Activated CD4-positive, alpha-beta T cell treated with anti-CD3 and anti-CD28 coated beads, Interleukin-2, amount 10 ng/mL, durations not matched to agents 7 days and 5 days (primary cell): Measurements from ENCODE around the gene NDOR1. TPM values are rescaled to one million over a fixed set of nuclear protein-coding genes. Genes with fewer than 3 reads are reported as not detected.
"Not testable (repeated sequence)": the region's sequence is repeated elsewhere in the genome, so short reads cannot be mapped to it uniquely, and the experiment has no call there.

Experiments used
- CTCF ChIA-PET: fragments of 350-600 bp; sonication (Branson Sonifier 250); formaldehyde crosslinking; loops from one replicate; lab custom pipeline; 2021; ENCODE audit warnings: antibody characterized with exemption; lab: Charles Lee
- POLR2A ChIA-PET: fragments of 350-600 bp; sonication (Branson Sonifier 250); formaldehyde crosslinking; loops from one replicate; lab custom pipeline; 2021; ENCODE audit warnings: antibody characterized with exemption; lab: Charles Lee
- DNase-seq: peaks from one replicate; pipeline ENCODE4 v3.0.0-alpha.2; 2020
- H3K27ac Mint-ChIP-seq: one replicate; pipeline ENCODE4 v1.8.0; 2021; ENCODE audit warnings: mild to moderate bottlenecking, moderate library complexity, mixed read lengths
- H3K27me3 Mint-ChIP-seq: one replicate; pipeline ENCODE4 v1.8.0; 2021; ENCODE audit warnings: mixed read lengths
- H3K36me3 Mint-ChIP-seq: one replicate; pipeline ENCODE4 v1.8.0; 2021; ENCODE audit warnings: low read depth, mixed read lengths
- H3K4me1 Mint-ChIP-seq: one replicate; pipeline ENCODE4 v1.8.0; 2021; ENCODE audit warnings: mixed read lengths
- H3K4me3 Mint-ChIP-seq: one replicate; pipeline ENCODE4 v1.8.0; 2021; ENCODE audit warnings: mild to moderate bottlenecking, moderate library complexity, mixed read lengths
- H3K9me3 Mint-ChIP-seq: one replicate; pipeline ENCODE4 v1.8.0; 2021; ENCODE audit warnings: mixed read lengths
- total RNA-seq, 2 experiments: library from RNA; stranded (reverse); gene quantifications; one replicate each; pipeline ENCODE4 v1.2.3, GENCODE V29; 2021

The NDOR1 gene
- total RNA-seq, 2 experiments from 2014 or later = 38.4 to 44.2 TPM

DNA sequence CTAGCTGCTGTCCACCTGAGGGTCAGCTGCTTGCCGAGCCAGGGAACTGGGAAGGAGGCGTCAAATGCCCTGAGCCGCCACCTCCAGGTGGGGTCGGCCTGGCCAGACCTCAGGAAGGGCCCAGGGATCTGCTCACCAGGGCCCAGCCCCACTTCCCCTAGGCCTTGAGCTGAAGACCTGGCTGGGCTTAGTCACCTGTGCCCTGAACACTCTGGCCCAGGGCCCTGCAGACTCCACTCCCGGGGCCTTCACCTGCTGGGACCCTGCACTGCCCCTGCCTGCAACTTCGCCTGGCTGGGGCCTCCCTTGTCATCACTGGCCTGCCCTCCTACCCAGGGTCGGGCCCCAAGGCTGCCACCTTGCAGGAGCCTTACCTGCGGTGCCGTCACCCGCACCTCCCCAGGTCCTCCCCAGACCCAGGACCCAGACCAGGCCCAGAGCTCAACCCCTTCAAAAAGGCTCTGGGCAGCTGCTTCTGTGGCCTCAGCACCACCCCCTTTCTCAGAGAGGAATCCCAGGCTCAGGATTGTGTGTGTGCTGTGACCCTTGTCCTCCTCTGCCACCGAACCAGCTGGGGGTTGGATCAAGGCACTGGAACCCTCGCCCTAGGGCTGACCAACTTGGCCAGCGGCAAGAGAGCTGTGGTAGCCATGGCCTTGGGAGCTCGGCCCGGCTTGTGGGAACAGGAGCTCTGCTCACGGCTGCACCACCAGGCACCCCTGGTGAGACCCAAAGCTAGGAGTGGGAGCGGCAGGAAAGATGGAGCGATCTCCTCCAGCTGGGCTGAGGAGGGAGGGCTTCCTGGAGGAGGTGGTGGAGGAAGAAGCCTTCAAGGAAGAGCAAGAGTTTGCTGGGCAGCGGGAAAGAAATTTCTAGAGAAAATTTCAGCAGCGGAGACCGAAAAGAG is 48.5 kb downstream of the NDOR1 start:
- no peaks in the 10 kb centered on the region for H3K27me3 Mint-ChIP-seq
- DNase-seq = no peak

DNA sequence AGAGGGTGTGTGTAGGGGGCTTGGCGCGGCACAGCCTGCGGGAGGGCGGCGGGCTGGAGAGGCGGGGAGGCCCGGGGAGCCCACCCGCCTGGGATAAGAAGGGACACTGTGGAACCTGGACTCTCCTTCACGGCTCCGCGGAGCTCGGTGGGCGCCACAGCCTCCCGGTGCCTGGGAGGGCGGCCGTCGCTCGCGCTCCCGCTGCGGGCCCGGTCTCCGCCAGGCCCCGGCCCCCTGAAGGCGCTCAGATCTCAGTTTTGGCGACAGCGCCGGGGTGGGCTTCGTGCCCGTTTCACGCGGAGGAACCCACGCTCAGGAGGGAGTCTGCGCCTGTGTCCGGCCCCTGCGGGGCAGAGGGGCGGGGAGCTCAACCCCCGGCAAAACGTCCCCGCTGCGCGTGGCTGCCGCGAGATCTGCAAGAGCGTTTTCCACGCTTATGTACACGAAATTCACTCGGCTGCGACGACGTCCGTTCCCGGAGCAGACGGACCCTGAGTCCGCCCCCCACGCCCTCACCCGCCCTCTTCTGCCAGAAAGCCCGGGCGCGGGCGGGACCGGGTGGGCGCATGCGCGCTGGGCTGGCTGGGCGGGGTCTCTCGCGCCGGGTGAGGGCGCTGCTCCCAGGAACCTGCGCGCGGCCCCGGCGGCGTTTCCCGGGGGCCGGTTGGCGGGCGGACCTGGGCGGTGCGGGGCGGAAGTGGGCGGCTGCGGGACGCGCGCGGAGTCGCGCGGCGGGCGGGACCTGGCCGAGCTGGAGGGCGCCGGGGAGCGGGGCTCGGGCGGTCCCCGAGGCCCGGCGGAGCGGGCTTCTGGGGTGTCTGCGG is 49.3 kb downstream of the NDOR1 start, which contains the start of gene NELFB:
NELFB (plus strand) TSS at position 704 of the 824 bp plus-strand sequence.
- ChIA-PET POLR2A (interaction anchor here (1.0 to 1.4 kb wide), 2 partner anchors 13 to 14 kb away, joined by 4 to 6 read pairs; partner anchors contain the start of gene TUBB4B), CTCF (interaction anchor here (0.8 to 2.7 kb wide), 9 partner anchors 11 to 184 kb away, joined by 3 to 20 read pairs (median 4); partner anchors contain the start of genes NRARP, SAPCD2 and TUBB4B)
- peak within 1 kb of the TSS; percentile 87 for H3K27ac Mint-ChIP-seq
- no peaks in the 10 kb centered on the region for H3K9me3 Mint-ChIP-seq
- peak; percentile 93 for DNase-seq
- peaks cover 18% of the 10 kb centered on the region for H3K4me1 Mint-ChIP-seq
- H3K27me3 Mint-ChIP-seq = no peaks in the 10 kb centered on the region
- H3K4me3 Mint-ChIP-seq = peak within 1 kb of the TSS; percentile 90
- H3K36me3 Mint-ChIP-seq = peaks cover 10% of the 10 kb centered on the region

More for the DNA sequence above, 48.5 kb downstream of the NDOR1 start:
- Mint-ChIP-seq H3K36me3 (peaks cover 10% of the 10 kb centered on the region), H3K27ac (peak overlapping the region; percentile 81), H3K4me3 (peak overlapping the region; percentile 81), H3K4me1 (peaks cover 18% of the 10 kb centered on the region), H3K9me3 (no peaks in the 10 kb centered on the region)
- ChIA-PET POLR2A (interaction anchor here (1.0 to 1.4 kb wide), 3 partner anchors 12 to 13 kb away, joined by 4 to 6 read pairs (median 5); partner anchors contain the start of gene TUBB4B), CTCF (interaction anchor here (0.9 to 2.7 kb wide), 8 partner anchors 10 to 183 kb away, joined by 3 to 20 read pairs (median 4); partner anchors contain the start of genes NRARP, SAPCD2 and TUBB4B)

DNA sequence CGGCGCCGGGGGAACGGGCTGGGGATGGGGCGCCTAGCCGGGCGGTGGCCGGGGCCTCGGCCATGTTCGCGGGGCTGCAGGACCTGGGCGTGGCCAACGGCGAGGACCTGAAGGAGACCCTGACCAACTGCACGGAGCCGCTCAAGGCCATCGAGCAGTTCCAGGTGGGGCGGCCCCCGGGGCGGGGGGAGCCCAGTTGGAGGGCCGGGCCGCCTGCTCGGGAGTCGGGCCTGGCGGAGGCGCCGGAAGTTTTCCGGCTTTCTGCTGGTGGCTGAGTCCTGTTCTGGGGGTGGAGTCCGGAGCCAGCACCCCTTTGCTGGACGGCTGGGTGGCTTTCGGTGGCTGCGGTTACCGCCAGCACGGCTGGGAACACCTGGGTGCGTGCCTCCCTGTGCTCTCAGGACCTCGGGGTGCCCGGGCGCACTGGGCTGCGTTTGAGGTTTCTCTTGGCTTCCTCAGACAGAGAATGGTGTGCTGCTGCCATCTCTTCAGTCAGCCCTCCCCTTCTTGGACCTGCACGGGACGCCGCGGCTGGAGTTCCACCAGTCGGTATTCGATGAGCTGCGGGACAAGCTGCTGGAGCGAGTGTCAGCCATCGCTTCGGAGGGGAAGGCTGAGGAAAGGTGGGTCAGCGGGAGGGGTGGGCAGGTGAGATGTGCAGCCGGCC is 50.1 kb downstream of the NDOR1 start:
- H3K27ac Mint-ChIP-seq = peak overlapping the region; percentile 87
- H3K4me1 Mint-ChIP-seq = peaks cover 18% of the 10 kb centered on the region
- peaks cover 10% of the 10 kb centered on the region for H3K36me3 Mint-ChIP-seq
- CTCF ChIA-PET = interaction anchor here (0.8 to 2.7 kb wide), 13 partner anchors 9 to 214 kb away, joined by 3 to 20 read pairs (median 4); partner anchors contain the start of genes NRARP and TUBB4B
- peak overlapping the region; percentile 90 for H3K4me3 Mint-ChIP-seq
- H3K9me3 Mint-ChIP-seq = no peaks in the 10 kb centered on the region
- POLR2A ChIA-PET = interaction anchor here (0.9 to 1.4 kb wide), 3 partner anchors 13 to 15 kb away, joined by 3 to 6 read pairs (median 4); partner anchors contain the start of gene TUBB4B
- DNase-seq = peak; percentile 48
- no peaks in the 10 kb centered on the region for H3K27me3 Mint-ChIP-seq

GRCh38 chr9:137256362-137256761 is 50.9 kb downstream of the NDOR1 start:
- Mint-ChIP-seq H3K36me3 (peaks cover 10% of the 10 kb centered on the region), H3K27me3 (no peaks in the 10 kb centered on the region), H3K9me3 (no peaks in the 10 kb centered on the region), H3K27ac (no peak overlapping the region), H3K4me3 (peak overlapping the region; percentile 90), H3K4me1 (peaks cover 18% of the 10 kb centered on the region)
- CTCF ChIA-PET = interaction anchor here (0.8 to 2.0 kb wide), 8 partner anchors 8 to 213 kb away, joined by 3 to 5 read pairs (median 4); partner anchors contain the start of gene MAN1B1
- POLR2A ChIA-PET = interaction anchor here (0.9 kb wide), 1 partner anchor 15 kb away, joined by 3 read pairs; the partner anchor contains the start of gene TUBB4B
- no peak for DNase-seq

- Mint-ChIP-seq H3K36me3 (peaks cover 14% of the 10 kb centered on the region), H3K4me1 (peaks cover 20% of the 10 kb centered on the region), H3K9me3 (no peaks in the 10 kb centered on the region), H3K27me3 (no peaks in the 10 kb centered on the region), H3K27ac (no peak overlapping the region), H3K4me3 (peak overlapping the region; percentile 90)
- DNase-seq = no peak
- CTCF ChIA-PET = interaction anchor here (0.8 to 1.5 kb wide), 6 partner anchors 8 to 170 kb away, joined by 3 to 5 read pairs (median 4); partner anchors contain the start of gene MAN1B1
- POLR2A ChIA-PET = interaction anchor here (0.9 kb wide), 1 partner anchor 16 kb away, joined by 3 read pairs; the partner anchor contains the start of gene TUBB4B
Measured at GRCh38 chr9:137256856-137257255, 51.4 kb downstream of the NDOR1 start.

DNA sequence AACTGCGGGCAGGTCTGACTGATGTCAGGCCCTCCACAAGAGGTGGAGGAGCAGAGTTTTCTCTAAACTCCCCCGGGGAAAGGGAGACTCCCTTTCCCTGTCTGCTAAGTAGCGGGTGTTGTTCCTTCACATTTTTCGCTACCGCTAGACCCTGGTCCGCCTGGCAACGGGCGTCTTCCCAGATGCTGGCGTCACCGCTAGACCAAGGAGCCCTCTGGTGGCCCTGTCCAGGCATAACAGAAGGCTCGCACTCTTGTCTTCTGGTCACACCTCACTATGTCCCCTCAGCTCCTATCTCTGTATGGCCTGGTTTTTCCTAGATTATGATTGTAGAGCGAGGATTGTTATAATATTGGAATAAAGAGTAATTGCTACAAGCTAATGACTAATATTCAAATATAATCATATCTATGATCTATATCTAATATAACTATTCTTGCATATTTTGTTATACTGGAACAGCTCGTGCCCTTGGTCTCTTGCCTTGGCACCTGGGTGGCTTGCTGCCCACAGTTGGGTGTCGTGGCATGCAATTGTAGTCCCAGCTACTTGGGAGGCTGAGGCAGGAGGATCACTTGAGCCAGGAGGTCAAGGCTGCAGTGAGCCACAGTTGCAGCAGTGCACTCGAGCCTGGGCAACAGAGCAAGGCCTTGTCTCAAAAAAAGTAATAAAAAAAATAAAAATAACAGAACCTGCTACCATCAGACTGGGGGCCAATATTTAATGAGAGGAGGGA is 56.8 kb downstream of the NDOR1 start:
- H3K27ac Mint-ChIP-seq, DNase-seq, H3K4me3 Mint-ChIP-seq, POLR2A ChIA-PET, H3K27me3 Mint-ChIP-seq, CTCF ChIA-PET, H3K9me3 Mint-ChIP-seq, H3K4me1 Mint-ChIP-seq: not testable (repeated sequence)
- peaks cover 16% of the 10 kb centered on the region for H3K36me3 Mint-ChIP-seq

DNA sequence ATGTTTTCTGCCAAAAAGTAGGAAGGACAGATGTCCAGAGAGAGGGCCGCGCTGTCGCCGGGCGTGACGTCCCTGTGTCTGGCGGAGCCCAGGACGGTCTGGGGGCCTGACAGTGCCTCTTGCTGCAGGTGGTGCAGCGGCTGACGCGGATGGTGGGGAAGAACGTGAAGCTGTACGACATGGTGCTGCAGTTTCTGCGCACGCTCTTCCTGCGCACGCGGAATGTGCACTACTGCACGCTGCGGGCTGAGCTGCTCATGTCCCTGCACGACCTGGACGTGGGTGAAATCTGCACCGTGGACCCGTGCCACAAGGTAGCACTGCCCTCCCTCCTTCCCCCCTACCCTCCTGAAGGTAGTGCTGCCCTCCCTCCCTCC is 57.4 kb downstream of the NDOR1 start:
- Mint-ChIP-seq H3K27ac (no peak overlapping the region), H3K36me3 (peaks cover 18% of the 10 kb centered on the region), H3K4me3 (no peak overlapping the region), H3K27me3 (no peaks in the 10 kb centered on the region), H3K4me1 (peaks cover 8% of the 10 kb centered on the region), H3K9me3 (no peaks in the 10 kb centered on the region)
- no peak for DNase-seq
- ChIA-PET CTCF (no interaction called here), POLR2A (no interaction called here)

DNA sequence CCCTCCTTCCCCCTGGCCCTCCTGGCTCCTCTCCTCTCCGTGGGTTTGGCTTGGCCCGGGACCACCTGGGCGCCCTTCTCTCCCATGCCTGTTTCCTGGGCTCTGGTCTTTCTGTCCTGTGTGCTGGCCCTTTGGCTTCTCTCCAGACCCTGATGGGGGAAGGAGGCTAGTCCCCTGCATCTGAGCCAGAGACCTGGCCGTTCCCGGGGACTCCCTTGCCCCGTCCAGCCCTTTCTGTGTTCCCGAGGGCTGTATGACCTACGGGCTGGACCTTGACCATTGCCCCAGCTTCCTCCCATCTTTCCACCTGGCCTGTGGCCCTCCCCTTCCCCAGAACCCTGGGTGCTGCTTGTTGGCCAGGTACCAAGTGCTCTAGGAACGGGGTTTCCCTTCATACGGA is 58.0 kb downstream of the NDOR1 start:
- Mint-ChIP-seq H3K27ac (no peak overlapping the region), H3K27me3 (no peaks in the 10 kb centered on the region), H3K36me3 (peaks cover 20% of the 10 kb centered on the region), H3K4me3 (no peak overlapping the region), H3K4me1 (peaks cover 9% of the 10 kb centered on the region), H3K9me3 (no peaks in the 10 kb centered on the region)
- ChIA-PET POLR2A (interaction anchor here (0.7 kb wide), 1 partner anchor 21 kb away, joined by 3 read pairs; no protein-coding TSS in a partner anchor), CTCF (no interaction called here)
- DNase-seq = no peak

DNA sequence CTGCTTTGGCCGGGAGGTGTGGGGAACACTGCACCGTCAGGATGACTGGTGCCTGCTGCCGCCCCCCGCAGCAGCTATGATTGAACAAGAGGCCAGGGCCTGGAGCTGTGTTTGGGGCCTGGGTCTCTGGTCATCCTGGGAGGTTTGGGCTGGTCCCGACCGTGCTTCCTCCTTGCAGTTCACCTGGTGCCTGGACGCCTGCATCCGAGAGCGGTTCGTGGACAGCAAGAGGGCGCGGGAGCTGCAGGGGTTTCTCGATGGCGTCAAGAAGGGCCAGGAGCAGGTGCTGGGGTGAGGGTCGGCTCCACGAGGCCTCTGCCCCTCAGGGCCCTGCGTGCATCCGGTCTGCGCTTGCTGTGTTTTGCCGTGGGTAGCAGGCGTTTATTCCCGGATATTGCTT is 58.6 kb downstream of the NDOR1 start:
- peaks cover 9% of the 10 kb centered on the region for H3K4me1 Mint-ChIP-seq
- H3K4me3 Mint-ChIP-seq = no peak overlapping the region
- no peaks in the 10 kb centered on the region for H3K27me3 Mint-ChIP-seq
- ChIA-PET CTCF (interaction anchor here (1.2 kb wide), 1 partner anchor 8 kb away, joined by 3 read pairs; no protein-coding TSS in a partner anchor), POLR2A (interaction anchor here (0.7 kb wide), 1 partner anchor 21 kb away, joined by 3 read pairs; no protein-coding TSS in a partner anchor)
- H3K27ac Mint-ChIP-seq = no peak overlapping the region
- H3K36me3 Mint-ChIP-seq = peaks cover 25% of the 10 kb centered on the region
- no peak for DNase-seq
- H3K9me3 Mint-ChIP-seq = no peaks in the 10 kb centered on the region

GRCh38 chr9:137265496-137266161 is 60.1 kb downstream of the NDOR1 start:
- ChIA-PET CTCF (interaction anchor here (0.9 to 1.5 kb wide), 4 partner anchors 9 to 325 kb away, joined by 3 to 4 read pairs (median 4); partner anchors contain the start of genes NELFB and ZMYND19), POLR2A (no interaction called here)
- Mint-ChIP-seq H3K4me1 (peaks cover 13% of the 10 kb centered on the region), H3K9me3 (no peaks in the 10 kb centered on the region), H3K4me3 (no peak overlapping the region), H3K27me3 (no peaks in the 10 kb centered on the region), H3K27ac (no peak overlapping the region), H3K36me3 (peaks cover 33% of the 10 kb centered on the region)
- DNase-seq = no peak
